ENCODE measurements around the gene HTT.

DNA sequence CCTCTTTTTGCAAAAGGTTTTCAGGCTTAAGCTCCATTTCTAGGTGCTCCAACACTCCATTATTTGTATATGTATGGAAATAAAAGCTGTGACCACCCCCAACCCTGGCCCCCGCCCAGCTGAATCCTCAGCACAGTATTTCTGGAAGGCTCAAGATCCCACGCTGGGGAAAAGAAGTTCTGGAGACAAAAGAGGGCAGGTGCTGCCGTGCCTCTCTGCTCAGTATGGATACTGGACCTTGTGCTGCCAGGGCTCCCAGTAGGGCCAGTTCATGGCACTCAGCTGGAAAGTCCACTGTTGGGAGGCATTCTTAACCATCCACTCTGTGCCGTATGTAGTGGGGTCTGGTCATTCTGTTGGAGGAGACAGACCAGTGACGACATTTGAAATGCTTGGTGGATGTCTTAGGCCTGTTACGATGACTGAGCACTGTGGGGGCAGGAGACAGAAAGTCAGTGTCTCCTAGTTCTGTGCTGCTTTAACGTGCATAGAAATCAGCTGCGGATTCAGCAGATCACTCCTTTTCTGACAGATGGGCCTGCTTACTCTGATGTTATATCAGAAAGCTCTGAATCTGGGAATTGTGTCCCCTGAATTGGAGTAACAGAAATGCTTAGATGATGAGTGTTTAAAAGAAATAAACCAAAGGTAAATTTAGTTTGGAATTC lies 126.1 kb downstream of the HTT start:
- TF ChIP-seq, protein P1, sequence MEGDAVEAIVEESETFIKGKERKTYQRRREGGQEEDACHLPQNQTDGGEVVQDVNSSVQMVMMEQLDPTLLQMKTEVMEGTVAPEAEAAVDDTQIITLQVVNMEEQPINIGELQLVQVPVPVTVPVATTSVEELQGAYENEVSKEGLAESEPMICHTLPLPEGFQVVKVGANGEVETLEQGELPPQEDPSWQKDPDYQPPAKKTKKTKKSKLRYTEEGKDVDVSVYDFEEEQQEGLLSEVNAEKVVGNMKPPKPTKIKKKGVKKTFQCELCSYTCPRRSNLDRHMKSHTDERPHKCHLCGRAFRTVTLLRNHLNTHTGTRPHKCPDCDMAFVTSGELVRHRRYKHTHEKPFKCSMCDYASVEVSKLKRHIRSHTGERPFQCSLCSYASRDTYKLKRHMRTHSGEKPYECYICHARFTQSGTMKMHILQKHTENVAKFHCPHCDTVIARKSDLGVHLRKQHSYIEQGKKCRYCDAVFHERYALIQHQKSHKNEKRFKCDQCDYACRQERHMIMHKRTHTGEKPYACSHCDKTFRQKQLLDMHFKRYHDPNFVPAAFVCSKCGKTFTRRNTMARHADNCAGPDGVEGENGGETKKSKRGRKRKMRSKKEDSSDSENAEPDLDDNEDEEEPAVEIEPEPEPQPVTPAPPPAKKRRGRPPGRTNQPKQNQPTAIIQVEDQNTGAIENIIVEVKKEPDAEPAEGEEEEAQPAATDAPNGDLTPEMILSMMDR (conservative IDR thresholded peaks at IDR 0.05; ENCODE audit: low read depth, low read length): no peak
- TF ChIP-seq EZH2 (IDR thresholded peaks at IDR 0.05; ENCODE audit: borderline replicate concordance, low read depth, low read length, poor library complexity, severe bottlenecking): no peak
